Right lung (tissue), 5 donors: ENCODE data around the gene CGN. TPM values are rescaled to one million over a fixed set of nuclear protein-coding genes. Genes with fewer than 3 reads are reported as not detected.

Experiments
- polyA plus RNA-seq, 5 donors: library from polyadenylated mRNA; unstranded; fragments of 120-200 nt; gene quantifications; one replicate each; pipeline versions ENCODE4 v1.2.1 to v1.2.3, GENCODE V29; 2013; ENCODE audit warnings: inconsistent platforms in 1 of 5, low replicate concordance in 1 of 5; ENCODE audit not compliant: insufficient read length in 5 of 5, insufficient read depth in 1 of 5

Gene CGN
- polyA plus RNA-seq, 5 donors: 32.2 to 49.9 (median 34.6) TPM

Other genes starting within 250 kb of the CGN start
- 10 to 100 TPM; 15.2 to 19.8 (median 16.1) TPM for gene ZNF687, start 229.1 kb upstream of the CGN start, polyA plus RNA-seq
- 10 to 100 TPM; 64.8 to 85.2 (median 71.7) TPM for gene PI4KB, start 184.0 kb upstream of the CGN start, polyA plus RNA-seq
- gene RFX5, start 164.1 kb upstream of the CGN start, polyA plus RNA-seq: 10 to 100 TPM; 39.7 to 44.7 (median 44.4) TPM
- 100 to 1,000 TPM in 4 of 5 donors, 10 to 100 TPM in 1; 95.6 to 195 (median 146) TPM for gene SELENBP1, start 138.7 kb upstream of the CGN start, polyA plus RNA-seq
- 100 to 1,000 TPM; 201 to 248 (median 223) TPM for gene PSMB4, start 111.8 kb upstream of the CGN start, polyA plus RNA-seq
- gene POGZ, start 51.9 kb upstream of the CGN start, polyA plus RNA-seq: 100 to 1,000 TPM in 4 of 5 donors, 10 to 100 TPM in 1; 90.6 to 150 (median 130) TPM
- 1 to 10 TPM; 6.5 to 8.9 (median 7.1) TPM for gene TUFT1, start 28.9 kb downstream of the CGN start, polyA plus RNA-seq
- 10 to 100 TPM; 17.7 to 26.2 (median 22.6) TPM for gene SNX27, start 100.7 kb downstream of the CGN start, polyA plus RNA-seq
- gene CELF3, start 205.4 kb downstream of the CGN start, polyA plus RNA-seq: 1 to 10 TPM in 2 of 5 donors, under 1 TPM in 3; 0.62 to 1.3 (median 0.83) TPM
- 1 to 10 TPM in 4 of 5 donors, under 1 TPM in 1; 0.78 to 2.1 (median 1.7) TPM for gene RIIAD1, start 210.1 kb downstream of the CGN start, polyA plus RNA-seq